Cardiac fibroblast (primary cell): ENCODE data around the gene CORO6.
A peak's percentile ranks its signal among the peaks of the same experiment; 100 is the strongest.

Experiments
- DNase-seq, 2 donors: peaks; one replicate each; pipeline versions ENCODE4 v3.0.0 to v3.0.0-alpha.2; 2010; ENCODE audit warnings: low read depth in 2 of 2
- H3K4me3 ChIP-seq, 2 donors: replicated peaks in 1 of 2; 1 replicate in 1 of 2; 2 replicates in 1 of 2; pipeline ENCODE4 v1.5.1; 2011; ENCODE audit warnings: low read depth in 2 of 2, low read length in 2 of 2, mild to moderate bottlenecking in 2 of 2, moderate library complexity in 1 of 2
- TF ChIP-seq, protein P1 (sequence below): IDR thresholded peaks from one replicate; pipeline ENCODE4 v1.5.1; 2011; ENCODE audit warnings: low read depth, mild to moderate bottlenecking, low read length, inconsistent platforms

The CORO6 gene

DNA sequence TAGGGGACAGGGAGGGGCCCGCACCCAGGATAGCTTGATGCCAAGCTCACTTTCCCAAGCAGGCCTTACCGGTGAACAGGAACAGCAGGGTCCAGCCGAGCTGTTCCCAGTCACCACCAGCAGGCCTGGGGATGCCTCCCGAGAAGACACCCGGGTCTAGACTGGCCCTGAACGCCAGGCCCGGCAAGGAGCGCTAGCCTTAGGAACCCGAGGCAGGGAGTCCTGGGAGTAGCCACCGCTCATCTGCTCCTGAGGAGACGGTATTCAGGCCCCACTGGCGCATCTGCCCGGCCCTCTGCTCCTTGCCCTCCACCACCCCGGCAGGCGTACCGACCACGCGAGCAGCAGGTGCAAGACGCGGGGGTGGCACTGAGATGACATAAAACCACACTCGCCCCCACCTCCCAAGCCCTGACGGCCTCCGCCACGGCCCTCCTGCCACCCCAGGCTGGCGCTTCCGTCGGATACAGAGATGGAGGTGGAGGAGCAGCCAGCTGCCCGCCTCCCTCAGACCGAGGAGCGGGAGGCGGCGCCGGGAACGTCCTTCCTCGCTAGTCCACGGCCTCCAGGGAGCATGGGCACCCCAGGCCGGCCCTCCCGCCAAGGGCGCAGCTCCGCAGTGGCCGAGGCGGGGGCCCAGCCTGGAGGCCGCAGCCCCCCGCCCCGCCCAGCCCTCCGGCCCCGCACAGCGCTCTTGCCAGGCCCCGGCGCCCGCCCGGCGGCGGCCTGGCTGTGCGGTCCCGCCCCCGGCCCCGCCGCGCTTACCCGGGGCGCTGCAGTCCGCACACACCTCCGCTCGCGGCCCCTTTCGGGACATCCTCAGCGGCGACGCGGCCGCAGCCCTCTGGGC is 33.9 kb downstream of the CORO6 start:
- peak overlapping the region; percentile 82 to 90 for H3K4me3 ChIP-seq
- TF ChIP-seq, protein P1, sequence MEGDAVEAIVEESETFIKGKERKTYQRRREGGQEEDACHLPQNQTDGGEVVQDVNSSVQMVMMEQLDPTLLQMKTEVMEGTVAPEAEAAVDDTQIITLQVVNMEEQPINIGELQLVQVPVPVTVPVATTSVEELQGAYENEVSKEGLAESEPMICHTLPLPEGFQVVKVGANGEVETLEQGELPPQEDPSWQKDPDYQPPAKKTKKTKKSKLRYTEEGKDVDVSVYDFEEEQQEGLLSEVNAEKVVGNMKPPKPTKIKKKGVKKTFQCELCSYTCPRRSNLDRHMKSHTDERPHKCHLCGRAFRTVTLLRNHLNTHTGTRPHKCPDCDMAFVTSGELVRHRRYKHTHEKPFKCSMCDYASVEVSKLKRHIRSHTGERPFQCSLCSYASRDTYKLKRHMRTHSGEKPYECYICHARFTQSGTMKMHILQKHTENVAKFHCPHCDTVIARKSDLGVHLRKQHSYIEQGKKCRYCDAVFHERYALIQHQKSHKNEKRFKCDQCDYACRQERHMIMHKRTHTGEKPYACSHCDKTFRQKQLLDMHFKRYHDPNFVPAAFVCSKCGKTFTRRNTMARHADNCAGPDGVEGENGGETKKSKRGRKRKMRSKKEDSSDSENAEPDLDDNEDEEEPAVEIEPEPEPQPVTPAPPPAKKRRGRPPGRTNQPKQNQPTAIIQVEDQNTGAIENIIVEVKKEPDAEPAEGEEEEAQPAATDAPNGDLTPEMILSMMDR = no peak
- peak; percentile 29 to 38 for DNase-seq

DNA sequence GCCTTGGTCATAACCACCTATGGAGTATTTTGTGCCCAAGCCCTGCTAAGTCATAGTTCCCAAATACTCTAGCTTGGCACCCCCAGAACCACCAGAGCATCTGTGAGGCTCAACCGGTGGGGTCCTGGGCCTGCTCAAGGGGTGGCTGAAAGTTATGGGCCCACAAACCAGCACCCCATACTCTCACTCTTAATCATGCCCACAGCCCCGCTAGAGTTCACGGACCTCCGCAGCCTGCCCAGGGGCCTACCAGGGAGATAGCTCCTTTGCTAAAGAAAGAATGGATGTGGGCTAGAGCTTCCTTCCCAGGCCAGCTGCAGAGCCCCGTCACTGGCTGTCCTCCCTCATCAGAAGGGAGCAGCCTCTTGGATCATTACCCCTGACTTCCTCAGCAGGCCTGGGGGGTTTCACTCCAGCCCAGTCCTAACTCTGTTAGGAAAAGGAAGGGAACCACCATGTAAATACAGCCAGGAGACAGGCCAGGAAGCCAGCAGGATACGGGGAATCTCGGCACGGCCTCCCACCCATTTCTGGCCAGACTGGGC is 34.6 kb downstream of the CORO6 start:
- H3K4me3 ChIP-seq = peak overlapping the region; percentile 82 to 90
- no peak for DNase-seq
- TF ChIP-seq, protein P1 = no peak

DNA sequence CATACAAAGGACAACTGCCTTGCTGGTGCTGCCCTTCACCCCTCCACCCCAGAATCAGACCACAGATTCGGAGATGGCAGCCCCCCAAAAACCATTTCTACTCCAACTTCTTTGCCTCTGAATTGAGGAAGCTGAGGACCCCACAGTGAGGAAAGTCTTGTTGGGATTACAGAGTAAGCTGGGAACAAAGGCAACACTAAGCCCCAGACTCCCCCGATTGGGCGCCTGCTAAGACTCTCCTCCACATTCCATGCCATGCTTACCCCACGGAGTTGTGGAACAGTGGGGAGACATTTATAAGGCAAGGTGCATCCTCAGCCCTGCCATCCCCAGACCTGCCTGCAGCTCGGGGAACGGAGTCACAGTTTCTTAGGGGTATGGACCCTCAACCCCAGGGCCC is 35.1 kb downstream of the CORO6 start:
- TF ChIP-seq, protein P1 = no peak
- H3K4me3 ChIP-seq = peak overlapping the region; percentile 82 to 90
- DNase-seq = no peak

DNA sequence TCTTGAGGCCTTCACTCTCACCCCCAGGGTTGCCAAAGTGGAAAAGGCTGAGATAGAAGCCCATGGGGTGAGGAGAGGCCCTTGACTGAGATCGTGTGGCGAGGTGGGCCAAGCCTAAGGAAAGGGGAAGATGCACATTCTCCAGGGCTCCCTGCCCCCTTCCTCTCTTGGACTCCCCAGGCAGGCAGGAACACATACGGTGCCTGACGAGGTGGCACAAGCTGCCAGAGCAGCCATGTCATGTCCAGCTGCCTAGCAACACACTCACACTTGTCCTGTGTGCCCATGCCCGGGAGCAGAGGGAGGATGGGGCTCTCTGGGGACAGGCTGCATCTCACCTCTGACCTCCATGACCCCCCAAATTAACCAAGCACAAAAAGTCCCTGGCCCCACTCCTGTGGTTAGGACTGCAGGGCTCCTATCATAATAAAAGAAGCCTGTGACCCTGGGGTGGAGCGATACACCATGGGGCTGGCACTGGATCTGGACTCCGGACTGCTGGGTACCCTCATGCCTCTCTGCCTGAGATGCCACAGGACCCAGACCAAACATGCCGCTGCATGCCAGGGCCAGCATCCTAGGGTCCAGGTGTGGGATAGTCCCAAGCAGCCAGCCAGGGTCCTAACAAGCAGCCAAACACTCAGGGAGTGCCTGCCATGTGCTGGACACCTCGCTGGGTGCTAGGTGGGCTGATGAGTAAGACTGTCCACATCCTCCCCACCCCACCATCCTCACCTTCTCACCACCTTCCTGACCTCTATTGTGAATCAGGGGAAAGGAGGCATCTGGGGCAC is 35.8 kb downstream of the CORO6 start:
- H3K4me3 ChIP-seq = peak overlapping the region in 1 of 2 donors; percentile 82
- TF ChIP-seq, protein P1 = no peak
- no peak for DNase-seq

DNA sequence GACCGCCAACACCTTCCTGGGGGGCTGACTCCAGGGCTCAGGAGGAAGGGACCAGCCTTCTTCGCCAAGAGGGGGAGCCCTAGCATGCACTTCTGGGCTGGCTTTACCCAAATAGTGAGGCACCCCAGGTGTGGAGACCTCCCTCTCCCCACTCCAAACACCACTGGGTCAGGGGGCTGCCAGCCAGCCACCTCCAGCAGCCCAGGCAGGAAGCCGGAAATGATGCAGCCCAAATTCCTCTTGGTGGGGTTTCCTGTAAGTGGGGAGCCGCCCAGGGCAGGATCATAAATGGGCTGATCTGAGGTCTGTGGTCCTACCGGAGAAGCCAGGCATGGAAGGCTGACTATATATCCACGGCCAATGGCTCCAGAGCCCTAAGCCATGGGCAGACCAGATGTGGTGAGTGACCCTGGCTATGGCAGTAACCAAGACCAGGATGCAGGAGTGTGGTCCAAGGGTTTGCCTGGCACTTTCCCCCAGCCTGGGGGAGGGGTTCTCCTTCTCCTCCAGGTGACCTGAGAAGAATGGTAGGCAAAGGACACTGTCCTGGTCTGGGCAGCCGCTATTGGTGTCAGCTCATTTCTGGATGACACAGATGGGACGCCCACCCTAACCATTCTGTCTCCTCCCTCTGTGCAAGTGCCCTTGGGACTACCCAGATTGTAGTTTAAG is 37.5 kb downstream of the CORO6 start:
- TF ChIP-seq, protein P1 = peak; percentile 35
- DNase-seq = peak; percentile 37 to 57
- H3K4me3 ChIP-seq = no peak overlapping the region

DNA sequence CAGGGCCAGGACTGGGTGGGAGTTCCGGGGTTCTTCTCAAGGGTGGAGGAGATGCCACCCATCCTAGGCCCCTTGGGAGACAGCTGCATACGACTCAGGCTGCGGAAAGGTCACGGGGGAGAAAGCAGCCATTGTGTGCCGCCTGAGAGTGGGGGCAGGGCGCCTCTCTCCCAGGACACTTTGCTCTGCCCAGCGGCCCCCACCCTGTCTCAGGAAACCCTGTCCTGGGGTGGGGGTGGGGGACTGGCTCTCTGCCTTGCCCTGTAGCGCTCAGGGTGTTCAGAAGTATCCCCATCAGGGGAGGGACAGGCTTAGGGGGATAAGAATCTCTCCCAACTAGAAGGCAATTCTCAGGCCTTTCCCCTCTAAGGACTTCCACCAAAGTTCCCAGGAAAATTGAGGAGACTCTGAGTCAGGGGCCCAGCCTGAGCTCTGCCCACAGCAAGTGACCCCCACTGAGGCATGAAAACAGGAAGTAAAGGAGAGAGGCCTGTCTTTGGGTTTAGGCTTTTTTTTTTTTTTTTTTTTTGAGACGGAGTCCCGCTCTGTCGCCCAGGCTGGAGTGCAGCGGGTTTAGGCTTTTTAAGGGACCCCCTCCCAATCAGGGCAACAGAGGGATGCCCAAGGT is 38.1 kb downstream of the CORO6 start:
- DNase-seq = no peak
- TF ChIP-seq, protein P1 = no peak
- no peak overlapping the region for H3K4me3 ChIP-seq
